Activated naive CD8-positive, alpha-beta T cell treated with anti-CD3 and anti-CD28 coated beads, Interleukin-2, amount 50 U/mL, for 24 hours (primary cell): Measurements from ENCODE around the gene LAP3.
"Not testable (repeated sequence)": the region's sequence is repeated elsewhere in the genome, so short reads cannot be mapped to it uniquely, and the experiment has no call there.

Experiments
- ATAC-seq: fragments of 150-1000 bp; cut with Tn5 transposase; one replicate; pipeline ENCODE4 v1.10.0; 2021
- DNase-seq: peaks from one replicate; pipeline ENCODE4 v3.0.0; 2021
- H3K27ac Mint-ChIP-seq: one replicate; pipeline ENCODE4 v1.8.0; 2021; ENCODE audit warnings: mild to moderate bottlenecking, mixed read lengths
- H3K27me3 Mint-ChIP-seq: one replicate; pipeline ENCODE4 v1.8.0; 2021; ENCODE audit warnings: mixed read lengths
- H3K36me3 Mint-ChIP-seq: one replicate; pipeline ENCODE4 v1.8.0; 2021; ENCODE audit warnings: low read depth, mixed read lengths
- H3K4me1 Mint-ChIP-seq: one replicate; pipeline ENCODE4 v1.8.0; 2021; ENCODE audit warnings: mixed read lengths
- H3K4me3 Mint-ChIP-seq: one replicate; pipeline ENCODE4 v1.8.0; 2021; ENCODE audit warnings: mild to moderate bottlenecking, moderate library complexity, mixed read lengths
- H3K9me3 Mint-ChIP-seq: one replicate; pipeline ENCODE4 v1.8.0; 2021; ENCODE audit warnings: mixed read lengths

The LAP3 gene

DNA sequence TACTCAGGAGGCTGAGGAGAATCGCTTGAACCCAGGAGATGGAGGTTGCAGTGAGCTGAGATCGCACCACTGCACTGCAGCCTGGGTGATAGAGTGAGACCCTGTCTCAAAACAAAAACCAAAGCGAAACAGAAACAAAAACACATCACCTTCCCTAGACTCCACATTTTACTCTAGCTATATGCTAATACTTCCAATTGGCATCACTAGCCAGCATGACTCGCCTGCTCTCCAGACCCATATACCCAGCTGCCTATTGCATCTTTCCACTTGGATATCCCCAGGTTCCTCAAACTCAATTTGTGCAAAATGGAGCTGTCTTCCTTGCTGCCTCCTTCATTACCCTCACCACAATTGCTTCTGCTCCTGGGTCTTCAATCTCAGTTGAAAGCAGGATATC is 22.4 kb upstream of the LAP3 start:
- H3K27me3 Mint-ChIP-seq: peaks cover 7% of the 10 kb centered on the region

GRCh38 chr4:17556498-17556897 is 20.5 kb upstream of the LAP3 start:
- Mint-ChIP-seq H3K27ac (no peak overlapping the region), H3K4me1 (no peaks in the 10 kb centered on the region), H3K9me3 (no peaks in the 10 kb centered on the region), H3K36me3 (no peaks in the 10 kb centered on the region), H3K27me3 (peaks cover 6% of the 10 kb centered on the region), H3K4me3 (no peak overlapping the region)
- DNase-seq (no peak), ATAC-seq (no peak)

More for the DNA sequence above, 22.4 kb upstream of the LAP3 start:
- DNase-seq (no peak), ATAC-seq (no peak)
- no peak overlapping the region for H3K27ac Mint-ChIP-seq
- H3K36me3 Mint-ChIP-seq: no peaks in the 10 kb centered on the region
- no peaks in the 10 kb centered on the region for H3K9me3 Mint-ChIP-seq
- no peak overlapping the region for H3K4me3 Mint-ChIP-seq
- no peaks in the 10 kb centered on the region for H3K4me1 Mint-ChIP-seq

DNA sequence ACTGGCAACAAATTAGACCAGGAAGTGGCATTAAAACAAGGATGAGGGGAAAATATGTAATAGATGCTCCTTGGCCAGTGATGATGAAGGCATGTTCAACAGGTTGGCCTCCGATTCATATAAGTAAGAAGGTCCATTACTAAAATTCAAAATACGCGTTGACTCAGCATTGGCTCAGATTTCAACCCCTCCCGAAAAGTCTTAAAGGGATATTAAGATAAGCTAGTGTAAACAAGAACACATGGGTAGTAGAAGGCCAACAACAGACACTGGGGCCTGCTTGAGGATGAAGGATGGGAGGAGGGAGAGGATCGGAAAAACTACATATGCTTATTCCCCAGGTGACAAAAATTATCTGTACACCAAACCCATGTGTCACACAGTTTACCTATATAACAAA is 19.1 kb upstream of the LAP3 start:
- peaks cover 5% of the 10 kb centered on the region for H3K27me3 Mint-ChIP-seq
- no peak for ATAC-seq
- no peaks in the 10 kb centered on the region for H3K9me3 Mint-ChIP-seq

GRCh38 chr4:17558941-17559708 is 17.9 kb upstream of the LAP3 start:
- Mint-ChIP-seq H3K27ac (no peak overlapping the region), H3K9me3 (no peaks in the 10 kb centered on the region), H3K4me1 (no peaks in the 10 kb centered on the region), H3K4me3 (no peak overlapping the region), H3K27me3 (peaks cover 5% of the 10 kb centered on the region), H3K36me3 (no peaks in the 10 kb centered on the region)
- ATAC-seq (no peak), DNase-seq (no peak)

More for the DNA sequence above, 19.1 kb upstream of the LAP3 start:
- no peak overlapping the region for H3K4me3 Mint-ChIP-seq
- no peaks in the 10 kb centered on the region for H3K4me1 Mint-ChIP-seq
- DNase-seq: no peak
- H3K27ac Mint-ChIP-seq: no peak overlapping the region
- H3K36me3 Mint-ChIP-seq: no peaks in the 10 kb centered on the region

- H3K4me3 Mint-ChIP-seq: no peak overlapping the region
- H3K36me3 Mint-ChIP-seq: no peaks in the 10 kb centered on the region
- H3K27me3 Mint-ChIP-seq: peaks cover 5% of the 10 kb centered on the region
These were observed 17.3 kb upstream of the LAP3 start for GRCh38 chr4:17559709-17560048.

DNA sequence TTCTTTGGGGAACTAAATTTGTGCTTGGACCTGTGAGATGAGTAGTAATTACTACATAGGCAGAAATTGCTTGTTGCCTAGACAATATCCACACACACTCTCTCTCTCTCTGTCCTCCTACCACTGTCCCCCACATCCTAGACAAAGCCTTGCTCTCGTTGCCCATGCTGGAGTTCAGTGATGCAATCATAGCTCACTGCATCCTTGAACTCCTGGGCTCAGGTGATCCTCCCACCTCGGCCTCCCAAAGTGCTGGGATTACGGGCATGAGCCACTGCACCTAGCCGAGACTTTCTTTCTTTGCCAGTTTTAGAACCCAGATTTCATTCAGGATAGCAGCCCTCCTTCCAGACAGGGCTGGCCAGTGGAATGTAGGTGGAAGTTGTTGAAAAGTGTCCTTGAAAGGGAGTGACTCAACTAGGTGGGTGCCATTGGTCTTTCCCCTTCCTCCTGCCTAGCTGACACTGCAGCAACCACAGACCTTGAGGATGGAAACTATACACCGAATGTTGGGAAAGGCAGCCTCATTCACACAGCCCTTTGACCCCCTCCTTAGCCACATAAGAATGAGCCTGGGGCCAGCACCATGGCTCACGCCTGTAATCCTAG is 16.8 kb upstream of the LAP3 start:
- ATAC-seq (no peak), DNase-seq (no peak)
- no peak overlapping the region for H3K4me3 Mint-ChIP-seq
- H3K27ac Mint-ChIP-seq: no peak overlapping the region
- H3K9me3 Mint-ChIP-seq: no peaks in the 10 kb centered on the region
- no peaks in the 10 kb centered on the region for H3K4me1 Mint-ChIP-seq
- no peaks in the 10 kb centered on the region for H3K36me3 Mint-ChIP-seq
- H3K27me3 Mint-ChIP-seq: peaks cover 2% of the 10 kb centered on the region

More at GRCh38 chr4:17559709-17560048, 17.3 kb upstream of the LAP3 start:
- no peak for DNase-seq
- H3K4me1 Mint-ChIP-seq: no peaks in the 10 kb centered on the region
- ATAC-seq: no peak
- H3K27ac Mint-ChIP-seq: no peak overlapping the region
- H3K9me3 Mint-ChIP-seq: no peaks in the 10 kb centered on the region

- Mint-ChIP-seq H3K4me3 (no peak overlapping the region), H3K9me3 (no peaks in the 10 kb centered on the region), H3K27ac (no peak overlapping the region), H3K4me1 (no peaks in the 10 kb centered on the region), H3K27me3 (peaks cover 2% of the 10 kb centered on the region), H3K36me3 (no peaks in the 10 kb centered on the region)
- ATAC-seq (no peak), DNase-seq (no peak)
These were observed 15.6 kb upstream of the LAP3 start for GRCh38 chr4:17561195-17561909.

DNA sequence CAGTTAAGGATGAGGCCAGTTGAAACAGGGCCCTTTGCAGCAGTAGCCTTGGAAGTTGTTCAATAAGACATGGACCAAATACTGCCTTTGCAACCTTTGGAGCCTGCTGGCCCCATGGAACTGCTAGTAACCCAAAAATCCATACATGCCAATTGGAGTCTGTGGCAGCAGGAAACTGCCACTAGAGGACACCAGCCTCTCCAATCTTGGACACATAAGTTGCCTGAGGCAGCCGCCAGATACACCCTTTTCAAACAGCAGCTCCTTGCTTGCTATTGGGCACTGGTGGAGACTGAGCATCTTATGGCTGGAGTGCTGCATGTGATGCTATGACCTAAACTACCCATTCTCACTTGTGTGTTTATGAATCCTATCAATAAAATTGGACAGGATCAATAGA is 14.8 kb upstream of the LAP3 start:
- H3K9me3 Mint-ChIP-seq: no peaks in the 10 kb centered on the region
- no peak overlapping the region for H3K27ac Mint-ChIP-seq
- ATAC-seq (peak; percentile 28), DNase-seq (no peak)
- no peaks in the 10 kb centered on the region for H3K36me3 Mint-ChIP-seq
- no peaks in the 10 kb centered on the region for H3K4me1 Mint-ChIP-seq
- H3K27me3 Mint-ChIP-seq: peaks cover 2% of the 10 kb centered on the region
- H3K4me3 Mint-ChIP-seq: no peak overlapping the region

DNA sequence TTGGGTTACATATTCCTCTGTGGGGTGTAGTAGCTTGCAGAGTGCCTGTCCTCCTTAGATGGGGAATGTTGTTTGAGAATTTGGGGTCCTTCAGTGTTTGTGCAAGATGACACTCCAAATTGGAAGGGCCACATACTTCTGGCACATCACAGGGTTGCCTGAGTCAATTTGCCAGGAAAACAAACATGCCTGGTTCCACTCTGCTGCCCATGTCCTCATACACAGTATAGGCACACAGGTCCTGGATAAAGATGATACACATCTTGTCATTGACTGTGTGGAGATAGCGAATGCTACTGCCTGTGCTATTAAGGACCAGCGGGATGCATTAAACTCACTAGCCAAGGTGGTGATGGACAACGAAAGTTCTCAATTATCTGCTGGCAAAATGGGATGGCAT is 11.2 kb upstream of the LAP3 start:
- no peak overlapping the region for H3K27ac Mint-ChIP-seq
- no peak for ATAC-seq
- no peaks in the 10 kb centered on the region for H3K9me3 Mint-ChIP-seq
- DNase-seq: no peak
- H3K4me1 Mint-ChIP-seq: no peaks in the 10 kb centered on the region
- no peaks in the 10 kb centered on the region for H3K36me3 Mint-ChIP-seq
- H3K27me3 Mint-ChIP-seq: no peaks in the 10 kb centered on the region
- no peak overlapping the region for H3K4me3 Mint-ChIP-seq

GRCh38 chr4:17567271-17567670 is 9.7 kb upstream of the LAP3 start:
- ATAC-seq (no peak), DNase-seq (no peak)
- Mint-ChIP-seq H3K36me3 (no peaks in the 10 kb centered on the region), H3K4me1 (no peaks in the 10 kb centered on the region), H3K4me3 (no peak overlapping the region), H3K27me3 (no peaks in the 10 kb centered on the region), H3K9me3 (no peaks in the 10 kb centered on the region), H3K27ac (no peak overlapping the region)

DNA sequence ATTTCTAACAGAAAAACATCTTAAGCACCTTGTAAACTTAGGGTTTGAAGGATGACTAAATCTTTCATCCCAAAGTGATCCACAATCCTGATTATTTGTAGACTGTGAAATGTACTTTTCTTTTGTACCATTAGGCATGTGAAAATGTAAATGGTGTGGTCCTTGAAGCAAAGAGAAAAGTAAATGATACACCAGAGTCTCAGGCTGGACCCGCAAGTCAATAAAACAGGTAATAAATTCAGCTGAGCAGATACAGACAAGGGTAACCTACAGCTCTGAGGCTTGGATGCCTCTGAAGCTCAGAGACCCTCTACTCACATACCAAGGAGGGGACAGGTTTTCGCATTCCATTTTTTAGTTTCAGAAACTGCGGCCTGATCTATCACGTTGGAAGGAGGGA is 2.8 kb upstream of the LAP3 start:
- DNase-seq: no peak
- H3K9me3 Mint-ChIP-seq: no peaks in the 10 kb centered on the region
- H3K4me1 Mint-ChIP-seq: peaks cover 10% of the 10 kb centered on the region
- H3K36me3 Mint-ChIP-seq: peaks cover 11% of the 10 kb centered on the region
- ATAC-seq: no peak
- H3K27ac Mint-ChIP-seq: no peak overlapping the region
- no peaks in the 10 kb centered on the region for H3K27me3 Mint-ChIP-seq
- no peak overlapping the region for H3K4me3 Mint-ChIP-seq

GRCh38 chr4:17575177-17575576 is 1.8 kb upstream of the LAP3 start:
- not testable (repeated sequence) for ATAC-seq

DNA sequence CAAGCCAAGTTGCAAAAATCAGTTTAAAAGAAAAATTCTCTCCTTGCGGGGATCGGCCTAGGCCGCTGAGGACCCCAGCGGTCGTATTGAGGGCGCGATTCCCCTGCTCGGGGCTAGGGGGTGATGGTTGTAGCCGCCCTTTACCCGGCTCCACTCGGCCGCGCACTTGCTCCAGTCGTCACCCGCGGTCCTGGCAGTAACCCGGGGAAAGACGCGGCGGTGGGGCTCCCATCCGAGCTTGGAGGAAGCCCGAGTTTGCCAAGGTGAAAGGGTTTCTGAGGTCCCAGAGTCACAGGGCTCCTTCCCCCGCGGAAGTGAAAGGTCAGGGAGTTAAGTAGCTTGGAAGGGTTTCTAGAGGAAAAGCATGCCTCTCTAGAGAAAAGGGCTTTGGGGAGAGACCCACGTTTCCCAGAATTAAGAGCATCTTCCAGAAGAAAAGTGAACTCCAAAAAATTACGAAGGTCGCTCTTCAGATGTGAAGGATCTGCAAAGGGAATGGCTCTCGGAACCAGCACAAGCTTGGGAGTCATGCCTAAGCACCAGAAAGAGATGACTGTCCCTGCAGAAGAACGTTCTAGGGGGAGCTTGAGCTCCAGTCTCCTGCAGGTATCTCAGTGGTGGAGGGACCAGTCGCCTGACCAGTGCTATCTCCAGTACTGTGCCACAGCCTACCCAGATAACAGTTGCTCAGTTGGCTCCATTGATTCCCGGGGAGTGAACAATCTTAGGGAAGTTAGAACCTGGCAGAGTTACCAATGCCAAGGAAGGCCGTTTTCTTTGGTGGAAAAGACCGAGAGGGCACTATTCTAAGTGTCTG is 875 bp downstream of the LAP3 start:
- ATAC-seq: peak; percentile 22
- peaks cover 24% of the 10 kb centered on the region for H3K4me1 Mint-ChIP-seq
- peak overlapping the region; percentile 92 for H3K27ac Mint-ChIP-seq
- H3K36me3 Mint-ChIP-seq: peaks cover 36% of the 10 kb centered on the region
- no peaks in the 10 kb centered on the region for H3K27me3 Mint-ChIP-seq
- no peaks in the 10 kb centered on the region for H3K9me3 Mint-ChIP-seq
- H3K4me3 Mint-ChIP-seq: peak overlapping the region; percentile 94
- DNase-seq: peak; percentile 45

More at GRCh38 chr4:17575177-17575576, 1.8 kb upstream of the LAP3 start:
- H3K4me1 Mint-ChIP-seq: peaks cover 18% of the 10 kb centered on the region
- not testable (repeated sequence) for H3K27ac Mint-ChIP-seq, H3K4me3 Mint-ChIP-seq, DNase-seq, H3K9me3 Mint-ChIP-seq, H3K27me3 Mint-ChIP-seq
- H3K36me3 Mint-ChIP-seq: peaks cover 18% of the 10 kb centered on the region

- Mint-ChIP-seq H3K36me3 (peaks cover 42% of the 10 kb centered on the region), H3K27me3 (no peaks in the 10 kb centered on the region), H3K4me1 (peaks cover 24% of the 10 kb centered on the region), H3K4me3 (peak overlapping the region; percentile 94), H3K27ac (peak overlapping the region; percentile 92), H3K9me3 (no peaks in the 10 kb centered on the region)
- ATAC-seq (peak; percentile 48), DNase-seq (no peak)
These were observed 1.5 kb downstream of the LAP3 start for GRCh38 chr4:17578482-17578891.
